Prostate gland (tissue), 2 donors: ENCODE results near the gene SRGAP2C. TPM values are rescaled to one million over a fixed set of nuclear protein-coding genes. Genes with fewer than 3 reads are reported as not detected.
"Not testable (repeated sequence)": the region's sequence is repeated elsewhere in the genome, so short reads cannot be mapped to it uniquely, and the experiment has no call there.

Source experiments
- DNase-seq: peaks from one replicate; pipeline ENCODE4 v3.0.0-alpha.2; 2019; ENCODE audit warnings: low spot score
- H3K27ac ChIP-seq, 2 donors: fragments of 200-600 bp; sonication (generic); 2 replicates each; pipeline ENCODE4 v1.5.1; 2017 to 2019
- H3K27me3 ChIP-seq: fragments of 200-600 bp; sonication (generic); replicated peaks from 2 replicates; pipeline ENCODE4 v1.5.1; 2019; ENCODE audit not compliant: insufficient read depth
- H3K36me3 ChIP-seq, 2 donors: fragments of 200-600 bp; sonication (generic); 1 replicate in 1 of 2; 2 replicates in 1 of 2; pipeline versions ENCODE4 v1.5.1 to v1.8.1; 2017 to 2019
- H3K4me1 ChIP-seq: fragments of 200-600 bp; sonication (generic); replicated peaks from 2 replicates; pipeline ENCODE4 v1.5.1; 2019
- H3K4me3 ChIP-seq, 2 donors: fragments of 200-600 bp; sonication (generic); 2 replicates each; pipeline ENCODE4 v1.5.1; 2017 to 2019
- H3K9me3 ChIP-seq: fragments of 200-600 bp; sonication (generic); 2 replicates; pipeline ENCODE4 v1.5.1; 2017
- WGBS: methylation state at CpG from one replicate; pipeline ENCODE4 v1.1.5; 2018; 5-methylcytosine and 5-hydroxymethylcytosine counted together
- intact Hi-C: fragments of 100-400 bp; cut with DNase I; formaldehyde crosslinking; loops from one replicate; pipeline ENCODE4 v1.14.2; 2022
- total RNA-seq, 2 donors: library from RNA; depleted of rRNA; stranded (reverse); fragments of >200 nt; gene quantifications; one replicate each; pipeline ENCODE4 v1.1.0, GENCODE V29; 2016

The SRGAP2C gene
- total RNA-seq, 2 donors from 2014 or later = 5.2 to 15.6 TPM

- H3K27ac ChIP-seq, DNase-seq, H3K36me3 ChIP-seq, intact Hi-C loops, H3K4me3 ChIP-seq, H3K27me3 ChIP-seq, H3K4me1 ChIP-seq, H3K9me3 ChIP-seq: not testable (repeated sequence)
- WGBS = 89% methylated on average over 1 of the region's 3 CpGs
Observed at GRCh38 chr1:121199763-121200162, 15.0 kb downstream of the SRGAP2C start.

GRCh38 chr1:121200232-121200631, 15.5 kb downstream of the SRGAP2C start:
- intact Hi-C loops, H3K27ac ChIP-seq: not testable (repeated sequence)

GRCh38 chr1:121200985-121201981, 16.5 kb downstream of the SRGAP2C start:
- H3K36me3 ChIP-seq, H3K4me1 ChIP-seq, H3K27ac ChIP-seq, H3K27me3 ChIP-seq, H3K4me3 ChIP-seq, intact Hi-C loops, H3K9me3 ChIP-seq, DNase-seq: not testable (repeated sequence)
- WGBS = 53% methylated on average over 9 of the region's 13 CpGs

More at GRCh38 chr1:121200232-121200631, 15.5 kb downstream of the SRGAP2C start:
- no CpG with 5 or more reads among the region's 1 CpG for WGBS
- H3K4me1 ChIP-seq, H3K4me3 ChIP-seq, DNase-seq, H3K9me3 ChIP-seq, H3K36me3 ChIP-seq, H3K27me3 ChIP-seq: not testable (repeated sequence)

- DNase-seq, intact Hi-C loops, H3K27me3 ChIP-seq, H3K36me3 ChIP-seq, H3K27ac ChIP-seq, H3K4me3 ChIP-seq, H3K4me1 ChIP-seq, H3K9me3 ChIP-seq: not testable (repeated sequence)
- 67% methylated on average over 3 of the region's 3 CpGs for WGBS
Observed at GRCh38 chr1:121202986-121203385, 18.2 kb downstream of the SRGAP2C start.

GRCh38 chr1:121205786-121206711, 21.3 kb downstream of the SRGAP2C start:
- H3K36me3 ChIP-seq, H3K4me1 ChIP-seq, H3K27me3 ChIP-seq, H3K4me3 ChIP-seq, intact Hi-C loops, H3K27ac ChIP-seq, H3K9me3 ChIP-seq, DNase-seq: not testable (repeated sequence)
- 96% methylated on average over 3 of the region's 8 CpGs for WGBS

- H3K36me3 ChIP-seq, H3K27me3 ChIP-seq, H3K9me3 ChIP-seq, intact Hi-C loops, H3K4me3 ChIP-seq, DNase-seq, H3K27ac ChIP-seq, H3K4me1 ChIP-seq: not testable (repeated sequence)
- 100% methylated on average over 1 of the region's 2 CpGs for WGBS
Observed at GRCh38 chr1:121207328-121207727, 22.6 kb downstream of the SRGAP2C start.

GRCh38 chr1:121208375-121208774, 23.6 kb downstream of the SRGAP2C start:
- intact Hi-C loops, H3K27ac ChIP-seq, H3K4me3 ChIP-seq, H3K36me3 ChIP-seq, DNase-seq, H3K9me3 ChIP-seq, H3K4me1 ChIP-seq, H3K27me3 ChIP-seq: not testable (repeated sequence)
- WGBS = 91% methylated on average over 4 of the region's 6 CpGs

- DNase-seq, H3K4me3 ChIP-seq, H3K27ac ChIP-seq, H3K4me1 ChIP-seq, intact Hi-C loops, H3K9me3 ChIP-seq, H3K27me3 ChIP-seq, H3K36me3 ChIP-seq: not testable (repeated sequence)
- 44% methylated on average over 2 of the region's 2 CpGs for WGBS
Observed at GRCh38 chr1:121210778-121211177, 26.0 kb downstream of the SRGAP2C start.

GRCh38 chr1:121213491-121213890, 28.7 kb downstream of the SRGAP2C start:
- H3K27ac ChIP-seq, H3K27me3 ChIP-seq, H3K4me1 ChIP-seq, H3K36me3 ChIP-seq, DNase-seq, H3K9me3 ChIP-seq, H3K4me3 ChIP-seq, intact Hi-C loops: not testable (repeated sequence)
- WGBS = 95% methylated on average over 4 of the region's 9 CpGs

GRCh38 chr1:121214544-121215156, 29.9 kb downstream of the SRGAP2C start:
- WGBS = 40% methylated on average over 1 of the region's 5 CpGs
- H3K36me3 ChIP-seq, H3K4me3 ChIP-seq, H3K9me3 ChIP-seq, H3K27me3 ChIP-seq, H3K27ac ChIP-seq, DNase-seq, intact Hi-C loops, H3K4me1 ChIP-seq: not testable (repeated sequence)

GRCh38 chr1:121215699-121216417, 31.1 kb downstream of the SRGAP2C start:
- H3K27ac ChIP-seq, DNase-seq, H3K4me3 ChIP-seq, H3K36me3 ChIP-seq, H3K4me1 ChIP-seq, H3K9me3 ChIP-seq, intact Hi-C loops, H3K27me3 ChIP-seq: not testable (repeated sequence)
- 64% methylated on average over 1 of the region's 1 CpG for whole genome bisulfite sequencing
